ENCODE data around the gene ELMOD3. TPM values are rescaled to one million over a fixed set of nuclear protein-coding genes. Genes with fewer than 3 reads are reported as not detected.
A peak's percentile ranks its signal among the peaks of the same experiment; 100 is the strongest.
"Not testable (repeated sequence)": the region's sequence is repeated elsewhere in the genome, so short reads cannot be mapped to it uniquely, and the experiment has no call there.

Gene ELMOD3
- total and polyA plus RNA-seq, 8 donors: 3.9 to 22.9 (median 8.0) TPM

DNA sequence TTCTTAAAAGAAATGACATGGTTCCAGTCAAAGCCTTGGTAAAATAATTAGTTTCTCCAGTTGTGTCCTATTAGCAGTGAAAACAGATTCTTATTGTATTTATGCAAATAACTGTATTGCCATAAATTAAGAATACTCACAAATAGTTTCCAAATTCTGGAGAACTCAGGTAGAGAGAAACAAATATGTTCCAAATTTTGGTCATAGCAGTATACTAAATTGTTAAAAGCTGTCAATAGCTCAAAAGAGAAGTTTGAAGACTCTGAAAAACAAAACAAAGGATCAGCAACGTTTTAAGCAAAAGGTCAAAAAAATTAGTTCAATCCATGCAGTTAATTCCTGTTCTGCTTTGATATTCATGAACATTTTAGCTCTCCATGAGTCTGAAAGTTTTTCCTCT lies 25.5 kb downstream of the ELMOD3 start:
- Histone ChIP-seq H3K4me1 (no peaks in the 10 kb centered on the region), H3K27ac (no peak overlapping the region), H3K36me3 (peaks cover 0 to 36% (median 4%) of the 10 kb centered on the region in 3 donors), H3K9me3 (no peaks in the 10 kb centered on the region), H3K4me3 (no peak overlapping the region), H3K27me3 (no peaks in the 10 kb centered on the region)
- TF ChIP-seq, protein P1, sequence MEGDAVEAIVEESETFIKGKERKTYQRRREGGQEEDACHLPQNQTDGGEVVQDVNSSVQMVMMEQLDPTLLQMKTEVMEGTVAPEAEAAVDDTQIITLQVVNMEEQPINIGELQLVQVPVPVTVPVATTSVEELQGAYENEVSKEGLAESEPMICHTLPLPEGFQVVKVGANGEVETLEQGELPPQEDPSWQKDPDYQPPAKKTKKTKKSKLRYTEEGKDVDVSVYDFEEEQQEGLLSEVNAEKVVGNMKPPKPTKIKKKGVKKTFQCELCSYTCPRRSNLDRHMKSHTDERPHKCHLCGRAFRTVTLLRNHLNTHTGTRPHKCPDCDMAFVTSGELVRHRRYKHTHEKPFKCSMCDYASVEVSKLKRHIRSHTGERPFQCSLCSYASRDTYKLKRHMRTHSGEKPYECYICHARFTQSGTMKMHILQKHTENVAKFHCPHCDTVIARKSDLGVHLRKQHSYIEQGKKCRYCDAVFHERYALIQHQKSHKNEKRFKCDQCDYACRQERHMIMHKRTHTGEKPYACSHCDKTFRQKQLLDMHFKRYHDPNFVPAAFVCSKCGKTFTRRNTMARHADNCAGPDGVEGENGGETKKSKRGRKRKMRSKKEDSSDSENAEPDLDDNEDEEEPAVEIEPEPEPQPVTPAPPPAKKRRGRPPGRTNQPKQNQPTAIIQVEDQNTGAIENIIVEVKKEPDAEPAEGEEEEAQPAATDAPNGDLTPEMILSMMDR (IDR thresholded peaks at IDR 0.05): no peak
- DNase-seq (no peak), ATAC-seq (no peak), FAIRE-seq (no peak)
- WGBS, 2 donors: 61 to 64% methylated on average over 1 of the region's 1 CpG
- intact Hi-C loops (cut with DNase I): no loop called here

DNA sequence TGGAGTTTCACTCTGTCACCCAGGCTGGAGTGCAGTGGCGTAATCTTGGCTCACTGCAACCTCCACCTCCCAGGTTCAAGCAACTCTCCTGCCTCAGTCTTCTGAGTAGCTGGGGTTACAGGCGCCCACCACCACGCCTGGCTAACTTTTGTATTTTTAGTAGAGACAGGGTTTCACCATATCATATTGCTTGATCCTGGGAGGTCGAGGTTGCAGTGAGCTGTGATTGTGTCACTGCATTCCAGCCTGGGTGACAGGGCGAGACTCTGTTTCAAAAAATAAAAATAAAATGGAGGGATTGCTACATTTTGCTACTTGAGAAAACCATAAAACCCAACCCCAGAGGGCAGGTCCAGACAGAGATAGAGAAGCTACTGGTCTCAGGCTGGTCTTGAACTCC lies 28.6 kb downstream of the ELMOD3 start:
- intact Hi-C loops (cut with DNase I): not testable (repeated sequence)
- ATAC-seq: peak in 1 of 4 donors; percentile 16

DNA sequence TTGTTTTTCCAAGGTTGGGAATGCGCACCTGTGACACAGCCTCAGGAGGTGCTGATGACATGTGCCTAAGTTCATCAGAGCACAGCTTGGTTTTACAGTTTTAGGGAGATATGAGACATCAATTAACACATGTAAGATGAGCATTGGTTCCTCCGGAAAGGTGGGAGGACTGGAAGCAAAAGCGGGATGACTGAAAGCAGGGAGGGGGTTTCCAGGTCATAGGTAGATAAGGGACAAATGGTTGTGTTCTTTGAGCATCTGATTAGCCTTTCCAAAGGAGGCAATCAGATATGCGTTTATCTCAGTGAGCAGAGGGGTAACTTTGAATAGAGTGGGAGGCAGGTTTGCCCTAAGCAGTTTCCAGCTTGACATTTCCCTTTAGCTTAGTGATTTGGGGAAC lies 29.3 kb downstream of the ELMOD3 start:
- Histone ChIP-seq H3K27ac (no peak overlapping the region), H3K9me3 (no peaks in the 10 kb centered on the region), H3K4me1 (no peaks in the 10 kb centered on the region), H3K36me3 (peaks cover 0 to 33% (median 4%) of the 10 kb centered on the region in 3 donors), H3K4me3 (no peak overlapping the region), H3K27me3 (no peaks in the 10 kb centered on the region)
- no peak for FAIRE-seq
- intact Hi-C loops (cut with DNase I): no loop called here
- DNase-seq: no peak
- 76% methylated on average over 4 of the region's 4 CpGs for WGBS, 2 donors
- TF ChIP-seq, protein P1 (IDR thresholded peaks at IDR 0.05): no peak
- ATAC-seq: no peak

More for the DNA sequence above, 28.6 kb downstream of the ELMOD3 start:
- WGBS, 2 donors: 91 to 100% methylated on average over 5 of the region's 5 CpGs
- H3K36me3 ChIP-seq: peaks cover 0 to 36% (median 8%) of the 10 kb centered on the region in 3 donors
- H3K27me3 ChIP-seq, H3K9me3 ChIP-seq, H3K4me1 ChIP-seq, DNase-seq, FAIRE-seq, H3K27ac ChIP-seq, H3K4me3 ChIP-seq: not testable (repeated sequence)

DNA sequence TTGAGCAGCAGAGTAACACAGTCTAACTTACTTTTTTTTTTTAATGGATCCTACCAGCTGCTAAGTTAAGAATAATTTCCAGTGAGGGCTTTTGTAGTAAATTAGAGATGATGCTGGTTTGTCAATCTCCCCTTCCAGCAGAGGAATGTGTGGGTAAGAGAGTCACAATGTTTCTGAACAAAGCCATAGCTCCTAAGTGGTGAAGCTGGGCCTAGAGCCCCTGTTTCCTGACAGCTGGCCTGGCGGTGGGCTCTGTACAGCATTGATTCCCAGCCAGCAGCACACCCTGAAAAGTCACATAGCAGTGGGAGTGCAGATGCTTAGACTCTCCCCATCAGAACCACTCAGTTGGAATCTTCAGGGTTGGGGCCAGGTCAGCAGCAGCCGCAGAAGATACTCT lies 31.2 kb downstream of the ELMOD3 start:
- Histone ChIP-seq H3K36me3 (peaks cover 0 to 18% (median 4%) of the 10 kb centered on the region in 3 donors), H3K4me3 (no peak overlapping the region), H3K27me3 (no peaks in the 10 kb centered on the region), H3K27ac (no peak overlapping the region), H3K9me3 (no peaks in the 10 kb centered on the region), H3K4me1 (no peaks in the 10 kb centered on the region)
- intact Hi-C loops (cut with DNase I): no loop called here
- DNase-seq (no peak), FAIRE-seq (no peak), ATAC-seq (no peak)
- WGBS, 2 donors: 78 to 89% methylated on average over 2 of the region's 2 CpGs
- TF ChIP-seq, protein P1 (IDR thresholded peaks at IDR 0.05): no peak

DNA sequence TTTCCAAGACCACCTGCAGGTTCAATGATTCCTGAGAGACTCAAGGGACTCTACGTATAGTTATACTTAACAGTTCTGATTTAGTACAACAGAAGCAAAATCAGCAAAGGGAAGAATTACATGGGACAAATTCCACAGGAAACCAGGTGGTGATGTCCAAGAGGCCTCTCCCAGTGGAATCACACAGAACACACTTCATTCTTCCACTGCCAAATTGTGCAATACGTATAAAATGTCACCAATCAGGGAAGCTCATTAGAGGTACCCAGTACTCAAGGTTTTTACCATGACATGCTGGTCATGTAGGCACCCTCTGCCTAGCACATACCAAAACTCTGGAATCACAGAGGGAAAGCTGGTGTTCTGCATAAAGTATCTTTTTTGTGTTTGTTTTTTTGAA lies 33.2 kb downstream of the ELMOD3 start:
- no peak for ATAC-seq
- Histone ChIP-seq H3K27me3 (no peaks in the 10 kb centered on the region), H3K27ac (no peak overlapping the region), H3K4me3 (no peak overlapping the region), H3K36me3 (peaks cover 0 to 15% (median 4%) of the 10 kb centered on the region in 3 donors), H3K9me3 (no peaks in the 10 kb centered on the region), H3K4me1 (no peaks in the 10 kb centered on the region)
- 83 to 87% methylated on average over 2 of the region's 2 CpGs for WGBS, 2 donors
- no peak for FAIRE-seq
- TF ChIP-seq, protein P1 (IDR thresholded peaks at IDR 0.05): no peak
- no peak for DNase-seq
- intact Hi-C loops (cut with DNase I): no loop called here

Measured in pancreas (tissue), 10 donors.